Caco-2 (cell line): ENCODE results near the gene ERCC1. TPM values are rescaled to one million over a fixed set of nuclear protein-coding genes. Genes with fewer than 3 reads are reported as not detected.

Experiments
- BruUV-seq: library from RNA; stranded (reverse); fragments of 400-500 nt; replicated peaks from 2 replicates; lab custom pipeline; 2021; lab: Mats Ljungman, UMichigan
- CTCF ChIA-PET: fragments of 300-600 bp; sonication (Branson Sonifier 250); formaldehyde crosslinking; loops from one replicate; lab custom pipeline; 2022; ENCODE audit warnings: antibody characterized with exemption; lab: Charles Lee
- POLR2A ChIA-PET: fragments of 300-600 bp; sonication (Branson Sonifier 250); formaldehyde crosslinking; loops from one replicate; lab custom pipeline; 2022; ENCODE audit warnings: antibody characterized with exemption; lab: Charles Lee
- DNase-seq, 2 experiments: peaks; one replicate each; pipeline versions ENCODE4 v3.0.0 to v3.0.0-alpha.2; 2020 to 2022
- H3K27me3 ChIP-seq: replicated peaks from 2 replicates; pipeline ENCODE4 v1.6.0; 2011; ENCODE audit warnings: low read length; ENCODE audit not compliant: control insufficient read depth, insufficient read depth
- H3K36me3 ChIP-seq: 2 replicates; pipeline ENCODE4 v1.5.1; 2011; ENCODE audit warnings: low read length; ENCODE audit not compliant: control insufficient read depth, insufficient read depth
- H3K4me1 ChIP-seq: fragments of 250-450 bp; sonication (Bioruptor Pico); 2 replicates; pipeline ENCODE4 v1.5.1; 2020; ENCODE audit warnings: mild to moderate bottlenecking
- H3K4me3 ChIP-seq: 2 replicates; pipeline ENCODE4 v1.5.1; 2011; ENCODE audit warnings: low read depth, mild to moderate bottlenecking, control low read depth, low read length
- H3K9me3 ChIP-seq: fragments of 250-450 bp; sonication (Bioruptor Pico); 2 replicates; pipeline ENCODE4 v1.5.1; 2020; ENCODE audit warnings: mild to moderate bottlenecking, moderate library complexity
- H3K27ac Mint-ChIP-seq: one replicate; pipeline ENCODE4 v1.8.0; 2022; ENCODE audit warnings: mixed read lengths; ENCODE audit not compliant: unreplicated experiment
- H3K27me3 Mint-ChIP-seq: one replicate; pipeline ENCODE4 v1.8.0; 2022; ENCODE audit warnings: mixed read lengths; ENCODE audit not compliant: insufficient read depth, unreplicated experiment
- H3K36me3 Mint-ChIP-seq: one replicate; pipeline ENCODE4 v1.8.0; 2022; ENCODE audit warnings: mild to moderate bottlenecking, mixed read lengths; ENCODE audit not compliant: insufficient read depth, unreplicated experiment
- H3K4me1 Mint-ChIP-seq: one replicate; pipeline ENCODE4 v1.8.0; 2022; ENCODE audit warnings: low read depth, mixed read lengths; ENCODE audit not compliant: unreplicated experiment
- H3K4me3 Mint-ChIP-seq: one replicate; pipeline ENCODE4 v1.8.0; 2022; ENCODE audit warnings: mild to moderate bottlenecking, moderate library complexity, mixed read lengths; ENCODE audit not compliant: unreplicated experiment
- H3K9me3 Mint-ChIP-seq: one replicate; pipeline ENCODE4 v1.8.0; 2022; ENCODE audit warnings: mixed read lengths; ENCODE audit not compliant: unreplicated experiment
- intact Hi-C: fragments of 100-400 bp; cut with micrococcal nuclease; formaldehyde crosslinking; loops from one replicate; pipeline ENCODE4 v1.10.0; 2022; ENCODE audit not compliant: unreplicated experiment
- total RNA-seq: library from RNA; stranded (reverse); gene quantifications from 2 replicates; pipeline ENCODE4 v1.2.3, GENCODE V29; 2022
- TF ChIP-seq, protein P1 (sequence below), 2 experiments: fragments of 200-600 bp in 1 of 2; IDR thresholded peaks; 1 replicate in 1 of 2; 2 replicates in 1 of 2; pipeline versions ENCODE4 v1.5.1 to v1.8.0; 2011 to 2022; ENCODE audit warnings: antibody characterized with exemption in 1 of 2, control low read depth in 1 of 2, inconsistent platforms in 1 of 2, low read depth in 1 of 2, low read length in 1 of 2, mild to moderate bottlenecking in 1 of 2, moderate library complexity in 1 of 2; ENCODE audit not compliant: insufficient read depth in 1 of 2, severe bottlenecking in 1 of 2, unreplicated experiment in 1 of 2

ERCC1 gene
- total RNA-seq, 1 experiment from 2014 or later = 51.0 TPM

GRCh38 chr19:45457776-45458175 lies 34.1 kb upstream of the ERCC1 start:
- H3K9me3 ChIP-seq = no peaks in the 10 kb centered on the region
- H3K27me3 ChIP-seq = no peaks in the 10 kb centered on the region
- H3K9me3 Mint-ChIP-seq = no peaks in the 10 kb centered on the region
- H3K4me3 Mint-ChIP-seq = no peak overlapping the region
- H3K4me1 ChIP-seq = peaks cover 19% of the 10 kb centered on the region
- peak overlapping the region; percentile 53 for H3K27ac Mint-ChIP-seq
- TF ChIP-seq, protein P1, sequence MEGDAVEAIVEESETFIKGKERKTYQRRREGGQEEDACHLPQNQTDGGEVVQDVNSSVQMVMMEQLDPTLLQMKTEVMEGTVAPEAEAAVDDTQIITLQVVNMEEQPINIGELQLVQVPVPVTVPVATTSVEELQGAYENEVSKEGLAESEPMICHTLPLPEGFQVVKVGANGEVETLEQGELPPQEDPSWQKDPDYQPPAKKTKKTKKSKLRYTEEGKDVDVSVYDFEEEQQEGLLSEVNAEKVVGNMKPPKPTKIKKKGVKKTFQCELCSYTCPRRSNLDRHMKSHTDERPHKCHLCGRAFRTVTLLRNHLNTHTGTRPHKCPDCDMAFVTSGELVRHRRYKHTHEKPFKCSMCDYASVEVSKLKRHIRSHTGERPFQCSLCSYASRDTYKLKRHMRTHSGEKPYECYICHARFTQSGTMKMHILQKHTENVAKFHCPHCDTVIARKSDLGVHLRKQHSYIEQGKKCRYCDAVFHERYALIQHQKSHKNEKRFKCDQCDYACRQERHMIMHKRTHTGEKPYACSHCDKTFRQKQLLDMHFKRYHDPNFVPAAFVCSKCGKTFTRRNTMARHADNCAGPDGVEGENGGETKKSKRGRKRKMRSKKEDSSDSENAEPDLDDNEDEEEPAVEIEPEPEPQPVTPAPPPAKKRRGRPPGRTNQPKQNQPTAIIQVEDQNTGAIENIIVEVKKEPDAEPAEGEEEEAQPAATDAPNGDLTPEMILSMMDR (IDR thresholded peaks at IDR 0.05; ENCODE audit: insufficient read depth in 1 of 2, low read depth in 1 of 2, low read length in 1 of 2, severe bottlenecking in 1 of 2, unreplicated experiment in 1 of 2) = no peak
- POLR2A ChIA-PET = no interaction called here
- peaks cover 20% of the 10 kb centered on the region for H3K4me1 Mint-ChIP-seq
- no peak overlapping the region for H3K4me3 ChIP-seq
- peaks cover 9% of the 10 kb centered on the region for H3K36me3 Mint-ChIP-seq
- intact Hi-C loops = no loop called here
- H3K27me3 Mint-ChIP-seq = no peaks in the 10 kb centered on the region
- no peaks in the 10 kb centered on the region for H3K36me3 ChIP-seq
- no peak for DNase-seq
- BruUV-seq = no TSS peak
- CTCF ChIA-PET = no interaction called here

GRCh38 chr19:45456500-45456815 lies 32.7 kb upstream of the ERCC1 start:
- no peaks in the 10 kb centered on the region for H3K9me3 Mint-ChIP-seq
- peaks cover 21% of the 10 kb centered on the region for H3K4me1 ChIP-seq
- H3K27me3 Mint-ChIP-seq = no peaks in the 10 kb centered on the region
- H3K9me3 ChIP-seq = no peaks in the 10 kb centered on the region
- peaks cover 12% of the 10 kb centered on the region for H3K36me3 Mint-ChIP-seq
- intact Hi-C loops = no loop called here
- no peak overlapping the region for H3K4me3 Mint-ChIP-seq
- TF ChIP-seq, protein P1 (IDR thresholded peaks at IDR 0.05; ENCODE audit: insufficient read depth in 1 of 2, low read depth in 1 of 2, low read length in 1 of 2, severe bottlenecking in 1 of 2, unreplicated experiment in 1 of 2) = no peak
- peak overlapping the region; percentile 96 for H3K27ac Mint-ChIP-seq
- H3K4me1 Mint-ChIP-seq = peaks cover 25% of the 10 kb centered on the region
- BruUV-seq = no TSS peak
- ChIA-PET POLR2A (interaction anchor here (0.6 to 2.4 kb wide), 2 partner anchors 11 to 503 kb away, joined by 3 to 38 read pairs; partner anchors contain the start of gene FOSB), CTCF (interaction anchor here (2.1 to 2.3 kb wide), 2 partner anchors 10 to 17 kb away, joined by 21 to 22 read pairs; partner anchors contain the start of gene FOSB)
- DNase-seq = no peak
- H3K27me3 ChIP-seq = no peaks in the 10 kb centered on the region
- no peaks in the 10 kb centered on the region for H3K36me3 ChIP-seq
- no peak overlapping the region for H3K4me3 ChIP-seq

- no peaks in the 10 kb centered on the region for H3K36me3 ChIP-seq
- Mint-ChIP-seq H3K4me3 (peak overlapping the region; percentile 46), H3K36me3 (peaks cover 17% of the 10 kb centered on the region), H3K27me3 (no peaks in the 10 kb centered on the region), H3K9me3 (no peaks in the 10 kb centered on the region), H3K27ac (peak overlapping the region; percentile 96), H3K4me1 (peaks cover 30% of the 10 kb centered on the region)
- peaks cover 26% of the 10 kb centered on the region for H3K4me1 ChIP-seq
- H3K9me3 ChIP-seq = no peaks in the 10 kb centered on the region
- H3K4me3 ChIP-seq = no peak overlapping the region
- ChIA-PET POLR2A (interaction anchor here (0.6 to 2.4 kb wide), 2 partner anchors 12 to 380 kb away, joined by 3 to 38 read pairs; partner anchors contain the start of gene FOSB), CTCF (interaction anchor here (1.2 to 2.3 kb wide), 4 partner anchors 11 to 29 kb away, joined by 6 to 22 read pairs (median 16); partner anchors contain the start of gene FOSB)
- BruUV-seq = no TSS peak
- DNase-seq = peak; percentile 95
- TF ChIP-seq, protein P1 (IDR thresholded peaks at IDR 0.05; ENCODE audit: insufficient read depth in 1 of 2, low read depth in 1 of 2, low read length in 1 of 2, severe bottlenecking in 1 of 2, unreplicated experiment in 1 of 2) = no peak
- H3K27me3 ChIP-seq = no peaks in the 10 kb centered on the region
- intact Hi-C loops = loop anchor here (1.0 to 2.0 kb wide), 4 partner anchors 13 to 33 kb away; partner anchors contain the start of gene ERCC1
Observed at GRCh38 chr19:45455707-45456499, 32.2 kb upstream of the ERCC1 start.
